Measurements from ENCODE around the gene ODC1. TPM values are rescaled to one million over a fixed set of nuclear protein-coding genes. Genes with fewer than 3 reads are reported as not detected.
A peak's percentile ranks its signal among the peaks of the same experiment; 100 is the strongest.

Gene ODC1
- total and polyA plus RNA-seq, 2 of the 4 experiments (the other 2 are of a cell fraction) = 117 to 204 TPM

- intact Hi-C loops (cut with micrococcal nuclease) = loop anchor here (10.0 kb wide), 1 partner anchor 331 kb away; no protein-coding TSS in a partner anchor
- Histone ChIP-seq H2AK9ac (replicated peaks; ENCODE audit: low read depth, low read length, poor library complexity) (no peak overlapping the region), H3K4ac (ENCODE audit: low read depth, low read length) (peak overlapping the region; percentile 3; the same call in 1 of the 2 replicates), H3K14ac (replicated peaks; ENCODE audit: low read depth, low read length) (no peak overlapping the region), H3K27ac (ENCODE audit: insufficient read depth, low read length) (no peak overlapping the region), H4K91ac (ENCODE audit: insufficient read depth, low read depth, low read length) (no peak overlapping the region), H2AK5ac (ENCODE audit: low read depth, low read length) (peak overlapping the region; percentile 61), H3K18ac (ENCODE audit: low read depth, low read length) (no peak overlapping the region), H2BK120ac (ENCODE audit: low read depth, low read length) (peak overlapping the region; percentile 52), H3K79me1 (ENCODE audit: low read depth in 1 of 2, low read length in 2 of 2) (peaks cover 0 to 12% of the 10 kb centered on the region in 2 experiments; a peak in 2 of 4 replicates), H3K9me1 (ENCODE audit: insufficient read depth, low read length) (peaks cover 7% of the 10 kb centered on the region; the same call in 1 of the 2 replicates), H3K23ac (ENCODE audit: low read depth, low read length) (no peak overlapping the region), H2AFZ (replicated peaks; ENCODE audit: low read length, poor library complexity) (no peak overlapping the region), H3K9ac (ENCODE audit: low read depth, low read length) (no peak overlapping the region), H4K5ac (ENCODE audit: low read depth, low read length) (no peak overlapping the region), H3K4me3 (ENCODE audit: insufficient read depth, low read depth, low read length) (no peak overlapping the region), H4K20me1 (ENCODE audit: insufficient read depth, low read length) (peaks cover 10% of the 10 kb centered on the region), H3K56ac (ENCODE audit: extremely low read depth, insufficient read depth, low read length) (no peak overlapping the region), H2BK20ac (ENCODE audit: low read depth, low read length) (0 out of 2 replicates have a peak overlapping the region, but pooled peaks have one; percentile 16), H3K4me2 (ENCODE audit: low read depth, low read length) (no peak overlapping the region), H3K27me3 (ENCODE audit: control insufficient read depth, insufficient read depth, low read length) (no peaks in the 10 kb centered on the region), H3K4me1 (ENCODE audit: control insufficient read depth, insufficient read depth, low read length) (peaks cover 24% of the 10 kb centered on the region), H2BK15ac (ENCODE audit: low read depth, low read length) (no peak overlapping the region), H2BK5ac (ENCODE audit: low read depth, low read length, poor library complexity, severe bottlenecking) (no peak overlapping the region), H3K36me3 (ENCODE audit: control insufficient read depth, insufficient read depth, low read length) (no peaks in the 10 kb centered on the region), H4K8ac (ENCODE audit: low read depth in 2 of 2, low read length in 2 of 2) (0 out of 4 replicates have a peak overlapping the region, but pooled peaks of 1 of the 2 experiments have one; percentile 15), H3K9me3 (ENCODE audit: control insufficient read depth, insufficient read depth, low read length) (no peaks in the 10 kb centered on the region)
- dilution Hi-C loops (cut with HindIII; ENCODE audit: low sequenced_read_pairs, unreplicated experiment) = no loop called here
- 100% methylated on average over 2 of the region's 10 CpGs; no CpG with 5 or more reads in 1 of the 2 experiments for WGBS, 2 experiments (ENCODE audit: extremely low coverage in 2 of 2, insufficient read length in 1 of 2)
- no peak for DNase-seq
- ATAC-seq (ENCODE audit: low read depth) = no peak
- in situ Hi-C loops (cut with MboI; ENCODE audit: low sequenced_read_pairs) = loop anchor here (10.0 kb wide), 1 partner anchor 261 kb away; no protein-coding TSS in a partner anchor
- no TSS peak for BruUV-seq (replicated peaks)
- ChIA-PET CTCF (interaction anchor here (0.7 kb wide), 1 partner anchor 282 kb away, joined by 3 read pairs; no protein-coding TSS in a partner anchor), POLR2A (ENCODE audit: unreplicated experiment) (no interaction called here)
- TF ChIP-seq FOS (IDR thresholded peaks at IDR 0.05; ENCODE audit: low read depth, low read length) (no peak), RAD21 (IDR thresholded peaks at IDR 0.05; ENCODE audit: low read length) (no peak), NFE2L2 (IDR thresholded peaks at IDR 0.05; ENCODE audit: low read depth, low read length) (no peak), POLR2A (IDR thresholded peaks at IDR 0.05; ENCODE audit: low read depth, low read length) (no peak), RFX5 (IDR thresholded peaks at IDR 0.05; ENCODE audit: low read depth, low read length) (no peak), MXI1 (IDR thresholded peaks at IDR 0.05; ENCODE audit: borderline replicate concordance, low read depth, low read length) (no peak), CEBPB (IDR thresholded peaks at IDR 0.05; ENCODE audit: low read depth, low read length) (no peak), BHLHE40 (IDR thresholded peaks at IDR 0.05; ENCODE audit: low read depth, low read length) (no peak), MAZ (IDR thresholded peaks at IDR 0.05; ENCODE audit: borderline replicate concordance, low read depth, low read length) (no peak), SMC3 (IDR thresholded peaks at IDR 0.05; ENCODE audit: low read depth, low read length) (no peak), CHD1 (IDR thresholded peaks at IDR 0.05; ENCODE audit: low read depth, low read length) (no peak)
- TF ChIP-seq, protein P1, sequence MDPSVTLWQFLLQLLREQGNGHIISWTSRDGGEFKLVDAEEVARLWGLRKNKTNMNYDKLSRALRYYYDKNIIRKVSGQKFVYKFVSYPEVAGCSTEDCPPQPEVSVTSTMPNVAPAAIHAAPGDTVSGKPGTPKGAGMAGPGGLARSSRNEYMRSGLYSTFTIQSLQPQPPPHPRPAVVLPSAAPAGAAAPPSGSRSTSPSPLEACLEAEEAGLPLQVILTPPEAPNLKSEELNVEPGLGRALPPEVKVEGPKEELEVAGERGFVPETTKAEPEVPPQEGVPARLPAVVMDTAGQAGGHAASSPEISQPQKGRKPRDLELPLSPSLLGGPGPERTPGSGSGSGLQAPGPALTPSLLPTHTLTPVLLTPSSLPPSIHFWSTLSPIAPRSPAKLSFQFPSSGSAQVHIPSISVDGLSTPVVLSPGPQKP (IDR thresholded peaks at IDR 0.05; ENCODE audit: borderline replicate concordance, low read depth, low read length) = no peak
- TF ChIP-seq, protein P2, sequence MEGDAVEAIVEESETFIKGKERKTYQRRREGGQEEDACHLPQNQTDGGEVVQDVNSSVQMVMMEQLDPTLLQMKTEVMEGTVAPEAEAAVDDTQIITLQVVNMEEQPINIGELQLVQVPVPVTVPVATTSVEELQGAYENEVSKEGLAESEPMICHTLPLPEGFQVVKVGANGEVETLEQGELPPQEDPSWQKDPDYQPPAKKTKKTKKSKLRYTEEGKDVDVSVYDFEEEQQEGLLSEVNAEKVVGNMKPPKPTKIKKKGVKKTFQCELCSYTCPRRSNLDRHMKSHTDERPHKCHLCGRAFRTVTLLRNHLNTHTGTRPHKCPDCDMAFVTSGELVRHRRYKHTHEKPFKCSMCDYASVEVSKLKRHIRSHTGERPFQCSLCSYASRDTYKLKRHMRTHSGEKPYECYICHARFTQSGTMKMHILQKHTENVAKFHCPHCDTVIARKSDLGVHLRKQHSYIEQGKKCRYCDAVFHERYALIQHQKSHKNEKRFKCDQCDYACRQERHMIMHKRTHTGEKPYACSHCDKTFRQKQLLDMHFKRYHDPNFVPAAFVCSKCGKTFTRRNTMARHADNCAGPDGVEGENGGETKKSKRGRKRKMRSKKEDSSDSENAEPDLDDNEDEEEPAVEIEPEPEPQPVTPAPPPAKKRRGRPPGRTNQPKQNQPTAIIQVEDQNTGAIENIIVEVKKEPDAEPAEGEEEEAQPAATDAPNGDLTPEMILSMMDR (conservative IDR thresholded peaks at IDR 0.05; ENCODE audit: low read depth, low read length) = no peak
Measured at GRCh38 chr2:10406016-10406415, 42.1 kb downstream of the ODC1 start.

Measured in IMR-90 (cell line).